Activated CD4-positive, alpha-beta T cell treated with anti-CD3 and anti-CD28 coated beads, Interleukin-2, amount 10 ng/mL, durations not matched to agents 24 days and 14 days (primary cell): ENCODE measurements around the gene GPR12. TPM values are rescaled to one million over a fixed set of nuclear protein-coding genes. Genes with fewer than 3 reads are reported as not detected.

Source experiments
- DNase-seq: peaks from one replicate; pipeline ENCODE4 v3.0.0; 2022
- H3K27ac Mint-ChIP-seq: one replicate; pipeline ENCODE4 v1.8.0; 2022; ENCODE audit warnings: mild to moderate bottlenecking, mixed read lengths
- H3K27me3 Mint-ChIP-seq: one replicate; pipeline ENCODE4 v1.8.0; 2022; ENCODE audit warnings: mixed read lengths
- H3K36me3 Mint-ChIP-seq: one replicate; pipeline ENCODE4 v1.8.0; 2022; ENCODE audit warnings: low read depth, mild to moderate bottlenecking, mixed read lengths
- H3K4me1 Mint-ChIP-seq: one replicate; pipeline ENCODE4 v1.8.0; 2021; ENCODE audit warnings: mixed read lengths
- H3K4me3 Mint-ChIP-seq: one replicate; pipeline ENCODE4 v1.8.0; 2022; ENCODE audit warnings: mild to moderate bottlenecking, moderate library complexity, mixed read lengths
- H3K9me3 Mint-ChIP-seq: one replicate; pipeline ENCODE4 v1.8.0; 2021; ENCODE audit warnings: mixed read lengths
- intact Hi-C: fragments of 100-400 bp; cut with micrococcal nuclease; formaldehyde crosslinking; loops from one replicate; pipeline ENCODE4 v1.15.1; 2023
- total RNA-seq: library from RNA; stranded (reverse); gene quantifications from 2 replicates; pipeline ENCODE4 v1.2.3, GENCODE V29; 2022

The GPR12 gene
- total RNA-seq, 1 donor from 2014 or later = not detected

GRCh38 chr13:26705536-26705935 lies 55.0 kb downstream of the GPR12 start:
- Mint-ChIP-seq H3K4me1 (no peaks in the 10 kb centered on the region), H3K27me3 (peaks cover 2% of the 10 kb centered on the region), H3K36me3 (no peaks in the 10 kb centered on the region), H3K4me3 (no peak overlapping the region), H3K9me3 (no peaks in the 10 kb centered on the region), H3K27ac (no peak overlapping the region)
- intact Hi-C loops = loop anchor here (5.0 kb wide), 1 partner anchor 227 kb away; no protein-coding TSS in a partner anchor
- no peak for DNase-seq

Other genes starting within 250 kb of the GPR12 start
- gene WASF3, start 203.1 kb downstream of the GPR12 start, total RNA-seq = 0.07 and 0.36 TPM in 2 replicates